CD4-positive, alpha-beta T cell treated with Interleukin-15 for 1 hour (primary cell): ENCODE data around the gene C1orf105.

ENCODE experiments used
- DNase-seq: peaks from one replicate; pipeline ENCODE4 v3.0.0-alpha.2; 2020

Gene C1orf105

GRCh38 chr1:172397633-172398032 is 22.9 kb upstream of the C1orf105 start:
- DNase-seq, result no peak

- DNase-seq, result no peak
Observed at GRCh38 chr1:172398193-172398592, 22.3 kb upstream of the C1orf105 start.

GRCh38 chr1:172398970-172399755 is 21.3 kb upstream of the C1orf105 start:
- DNase-seq, result no peak

GRCh38 chr1:172399756-172400721 is 20.4 kb upstream of the C1orf105 start:
- no peak for DNase-seq

GRCh38 chr1:172400722-172401105 is 19.8 kb upstream of the C1orf105 start:
- no peak for DNase-seq

- no peak for DNase-seq
Observed at GRCh38 chr1:172401477-172401876, 19.0 kb upstream of the C1orf105 start.

GRCh38 chr1:172401892-172402291 is 18.6 kb upstream of the C1orf105 start:
- DNase-seq, result no peak

- no peak for DNase-seq
Observed at GRCh38 chr1:172402878-172403569, 17.5 kb upstream of the C1orf105 start.

GRCh38 chr1:172404121-172404520 is 16.4 kb upstream of the C1orf105 start:
- no peak for DNase-seq

- no peak for DNase-seq
Observed at GRCh38 chr1:172405912-172406311, 14.6 kb upstream of the C1orf105 start.

GRCh38 chr1:172406968-172407367 is 13.5 kb upstream of the C1orf105 start:
- DNase-seq, result no peak

- no peak for DNase-seq
Observed at GRCh38 chr1:172408958-172409357, 11.5 kb upstream of the C1orf105 start.

- no peak for DNase-seq
Observed at GRCh38 chr1:172410027-172410426, 10.5 kb upstream of the C1orf105 start.

GRCh38 chr1:172411791-172412338 is 8.6 kb upstream of the C1orf105 start:
- no peak for DNase-seq

GRCh38 chr1:172414331-172414730 is 6.2 kb upstream of the C1orf105 start:
- no peak for DNase-seq

GRCh38 chr1:172416496-172417035 is 3.9 kb upstream of the C1orf105 start:
- no peak for DNase-seq

- DNase-seq, result no peak
Observed at GRCh38 chr1:172417557-172417956, 2.9 kb upstream of the C1orf105 start.

GRCh38 chr1:172421974-172422604 is 1.6 kb downstream of the C1orf105 start:
- no peak for DNase-seq

GRCh38 chr1:172423336-172423735 is 2.9 kb downstream of the C1orf105 start:
- DNase-seq, result no peak

- DNase-seq, result no peak
Observed at GRCh38 chr1:172425339-172425738, 4.9 kb downstream of the C1orf105 start.

GRCh38 chr1:172427191-172427590 is 6.7 kb downstream of the C1orf105 start:
- no peak for DNase-seq
